GM21515 (cell line): ENCODE data around the gene SPDEF.

ENCODE experiments used
- ATAC-seq: cut with Tn5 transposase; IDR thresholded peaks from one replicate; pipeline ENCODE4 v1.9.1; 2021; ENCODE audit not compliant: unreplicated experiment

Gene SPDEF

GRCh38 chr6:34489207-34489805 lies 66.8 kb downstream of the SPDEF start:
- ATAC-seq: no peak
